Skeletal muscle tissue (tissue), 4 donors: ENCODE measurements around the gene FAM227A. TPM values are rescaled to one million over a fixed set of nuclear protein-coding genes. Genes with fewer than 3 reads are reported as not detected.
"Not testable (repeated sequence)": the region's sequence is repeated elsewhere in the genome, so short reads cannot be mapped to it uniquely, and the experiment has no call there.

Experiments
- H3K27ac ChIP-seq: one replicate; pipeline ENCODE4 v1.7.0; 2013; ENCODE audit warnings: mild to moderate bottlenecking, low read depth, low read length, inconsistent platforms
- H3K27me3 ChIP-seq, 3 donors: one replicate each; pipeline ENCODE4 v1.7.0; 2013; ENCODE audit warnings: low read length in 3 of 3; ENCODE audit not compliant: control insufficient read depth in 3 of 3, insufficient read depth in 3 of 3
- H3K36me3 ChIP-seq, 3 donors: one replicate each; pipeline ENCODE4 v1.7.0; 2013; ENCODE audit warnings: low read length in 3 of 3; ENCODE audit not compliant: control insufficient read depth in 3 of 3, insufficient read depth in 3 of 3
- H3K4me1 ChIP-seq, 3 donors: one replicate each; pipeline ENCODE4 v1.7.0; 2013; ENCODE audit warnings: low read length in 3 of 3, mild to moderate bottlenecking in 3 of 3; ENCODE audit not compliant: control insufficient read depth in 3 of 3, insufficient read depth in 3 of 3
- H3K4me3 ChIP-seq, 3 donors: one replicate each; pipeline ENCODE4 v1.7.0; 2013; ENCODE audit warnings: low read length in 3 of 3
- H3K9ac ChIP-seq, 3 donors: one replicate each; pipeline ENCODE4 v1.7.0; 2013; ENCODE audit warnings: low read length in 3 of 3, mild to moderate bottlenecking in 3 of 3, moderate library complexity in 2 of 3, low read depth in 1 of 3
- H3K9me3 ChIP-seq, 3 donors: one replicate each; pipeline ENCODE4 v1.7.0; 2013; ENCODE audit warnings: low read length in 3 of 3; ENCODE audit not compliant: control insufficient read depth in 3 of 3
- total RNA-seq: library from RNA; depleted of rRNA; stranded (reverse); fragments of >200 nt; gene quantifications from one replicate; pipeline ENCODE4 v1.2.3, GENCODE V29; 2014
- donor health status: Osteomylitis.

Gene FAM227A
- total RNA-seq, 1 donor from 2014 or later, result 0.52 TPM

DNA sequence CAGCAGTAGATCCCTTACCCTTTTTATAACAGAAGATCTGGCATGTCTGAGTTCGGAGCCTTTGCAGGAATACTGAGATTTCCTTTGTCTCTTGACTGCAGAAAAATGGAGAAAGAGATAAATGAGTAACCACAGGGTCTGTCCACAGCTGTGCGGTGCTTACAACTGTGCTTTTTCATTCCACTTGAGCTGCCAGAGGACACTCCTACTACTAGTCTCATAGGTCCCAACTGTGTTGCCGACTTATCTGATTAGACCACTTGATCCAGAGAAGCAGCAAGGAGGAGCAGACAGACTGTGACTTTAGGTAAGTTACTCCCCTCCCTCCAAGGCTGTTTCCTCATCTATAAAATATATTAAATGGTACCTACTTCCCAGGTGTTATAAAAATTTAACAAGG lies 17.5 kb downstream of the FAM227A start:
- H3K36me3 ChIP-seq, result no peaks in the 10 kb centered on the region
- H3K27ac ChIP-seq, result no peak overlapping the region
- no peak overlapping the region for H3K9ac ChIP-seq
- no peaks in the 10 kb centered on the region for H3K27me3 ChIP-seq
- no peaks in the 10 kb centered on the region for H3K4me1 ChIP-seq
- H3K9me3 ChIP-seq, result no peaks in the 10 kb centered on the region
- H3K4me3 ChIP-seq, result no peak overlapping the region

DNA sequence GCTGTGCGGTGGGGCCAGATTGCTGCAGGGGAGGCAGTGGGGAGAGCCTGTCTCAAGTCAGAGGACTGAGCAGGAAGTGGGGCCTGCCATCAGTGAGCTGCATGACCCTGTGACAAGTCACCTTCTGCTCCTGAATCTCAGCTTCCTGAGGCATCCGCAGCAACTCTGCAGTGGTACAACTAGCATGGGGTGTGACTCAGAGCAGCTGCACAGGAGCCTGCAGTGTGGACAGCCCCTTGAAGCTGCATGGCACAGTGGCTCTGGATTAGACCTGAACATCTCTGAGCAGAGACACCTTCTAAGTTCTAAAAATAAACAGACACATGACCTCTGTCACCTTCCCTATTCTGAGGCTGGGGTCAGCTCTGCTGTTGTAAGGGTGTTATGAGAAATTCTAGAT lies 18.0 kb downstream of the FAM227A start:
- Histone ChIP-seq H3K36me3 (no peaks in the 10 kb centered on the region), H3K4me1 (no peaks in the 10 kb centered on the region), H3K27me3 (no peaks in the 10 kb centered on the region), H3K27ac (no peak overlapping the region), H3K4me3 (no peak overlapping the region), H3K9me3 (no peaks in the 10 kb centered on the region), H3K9ac (no peak overlapping the region)

DNA sequence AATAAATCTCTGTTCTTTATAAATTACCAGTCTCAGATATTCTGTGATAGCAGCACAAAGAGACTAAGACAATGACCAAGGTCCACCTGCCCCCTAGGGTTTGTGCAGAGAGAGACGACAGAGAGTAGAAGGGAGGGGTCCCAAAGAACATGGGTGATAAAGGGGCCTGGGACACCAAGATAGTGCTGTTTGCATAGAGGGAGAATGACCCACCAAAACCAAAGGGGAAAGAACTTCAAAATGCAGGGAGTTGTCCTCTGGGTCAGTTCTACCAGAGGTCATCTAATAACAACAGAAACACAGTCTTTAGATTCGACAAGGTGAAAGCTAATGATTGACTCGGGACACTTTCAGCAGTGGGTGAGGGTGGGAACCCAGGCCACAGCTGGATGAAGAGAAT lies 23.7 kb downstream of the FAM227A start:
- H3K27ac ChIP-seq, result no peak overlapping the region
- H3K9me3 ChIP-seq, result no peaks in the 10 kb centered on the region
- no peak overlapping the region for H3K9ac ChIP-seq
- H3K4me3 ChIP-seq, result no peak overlapping the region
- no peaks in the 10 kb centered on the region for H3K36me3 ChIP-seq
- no peaks in the 10 kb centered on the region for H3K27me3 ChIP-seq
- no peaks in the 10 kb centered on the region for H3K4me1 ChIP-seq

DNA sequence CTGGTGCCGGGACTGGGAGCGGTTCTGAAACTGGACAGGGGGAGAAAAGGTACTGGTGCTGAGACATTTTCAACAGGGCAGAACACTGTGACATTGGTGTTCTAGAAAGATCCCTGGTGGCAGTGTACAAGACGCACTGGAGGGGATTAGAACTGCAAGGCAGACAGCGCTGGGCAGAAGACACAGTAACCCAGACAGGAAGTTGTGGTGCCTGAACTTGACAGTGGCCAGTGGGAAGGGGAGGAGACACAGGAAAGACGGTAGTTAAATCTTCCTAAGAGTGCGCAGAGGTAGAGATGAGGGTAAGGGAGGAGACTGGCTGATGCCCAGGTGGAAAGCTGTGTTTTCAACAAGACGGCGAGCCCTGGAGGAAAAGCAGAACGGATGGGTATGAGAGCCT lies 24.5 kb downstream of the FAM227A start:
- Histone ChIP-seq H3K4me3 (no peak overlapping the region), H3K27ac (no peak overlapping the region), H3K9me3 (no peaks in the 10 kb centered on the region), H3K27me3 (no peaks in the 10 kb centered on the region), H3K9ac (no peak overlapping the region), H3K4me1 (no peaks in the 10 kb centered on the region), H3K36me3 (no peaks in the 10 kb centered on the region)

DNA sequence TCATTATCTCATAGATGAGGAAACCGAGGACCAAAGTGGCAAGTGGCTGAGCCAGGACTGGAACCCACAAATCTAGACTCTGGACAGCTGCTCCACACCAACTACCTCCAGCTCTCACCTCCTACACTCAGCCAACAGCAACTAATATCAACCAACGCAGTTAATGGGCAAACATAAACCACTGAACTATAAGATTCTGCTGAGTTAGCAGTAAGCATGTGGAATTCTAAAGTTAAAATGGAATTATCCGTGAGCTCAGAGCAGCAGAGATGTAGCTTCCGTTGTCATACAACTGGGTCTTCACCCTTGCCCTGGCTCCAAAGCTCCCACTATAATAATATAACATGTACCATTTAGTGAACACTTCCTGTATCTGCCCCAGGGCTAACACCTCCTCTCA lies 27.1 kb downstream of the FAM227A start:
- H3K4me1 ChIP-seq, result no peaks in the 10 kb centered on the region
- no peak overlapping the region for H3K4me3 ChIP-seq
- H3K27ac ChIP-seq, result no peak overlapping the region
- H3K9me3 ChIP-seq, result no peaks in the 10 kb centered on the region
- H3K36me3 ChIP-seq, result no peaks in the 10 kb centered on the region
- H3K27me3 ChIP-seq, result no peaks in the 10 kb centered on the region
- H3K9ac ChIP-seq, result no peak overlapping the region

DNA sequence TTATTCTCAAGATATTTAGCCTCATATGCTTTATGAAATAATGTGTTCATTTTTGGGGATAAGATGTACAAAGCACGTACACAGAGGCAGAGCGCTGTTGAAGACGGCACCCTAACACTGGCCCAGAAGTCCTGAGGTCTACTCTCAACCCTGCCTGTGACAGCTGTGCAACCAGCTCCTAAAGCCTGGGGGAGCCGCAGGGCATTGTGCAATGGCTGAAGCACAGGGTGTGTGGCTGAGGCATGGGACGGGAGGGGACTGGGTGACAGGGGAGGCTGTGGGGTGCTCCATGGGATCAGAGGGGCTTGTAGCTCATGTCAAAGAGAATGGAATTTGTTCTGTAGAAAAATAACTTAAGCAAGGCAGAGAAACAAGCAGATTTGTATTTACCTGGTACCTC lies 27.7 kb downstream of the FAM227A start:
- Histone ChIP-seq H3K9ac (no peak overlapping the region), H3K27ac (no peak overlapping the region), H3K4me3 (no peak overlapping the region), H3K27me3 (no peaks in the 10 kb centered on the region), H3K4me1 (no peaks in the 10 kb centered on the region), H3K36me3 (no peaks in the 10 kb centered on the region), H3K9me3 (no peaks in the 10 kb centered on the region)

DNA sequence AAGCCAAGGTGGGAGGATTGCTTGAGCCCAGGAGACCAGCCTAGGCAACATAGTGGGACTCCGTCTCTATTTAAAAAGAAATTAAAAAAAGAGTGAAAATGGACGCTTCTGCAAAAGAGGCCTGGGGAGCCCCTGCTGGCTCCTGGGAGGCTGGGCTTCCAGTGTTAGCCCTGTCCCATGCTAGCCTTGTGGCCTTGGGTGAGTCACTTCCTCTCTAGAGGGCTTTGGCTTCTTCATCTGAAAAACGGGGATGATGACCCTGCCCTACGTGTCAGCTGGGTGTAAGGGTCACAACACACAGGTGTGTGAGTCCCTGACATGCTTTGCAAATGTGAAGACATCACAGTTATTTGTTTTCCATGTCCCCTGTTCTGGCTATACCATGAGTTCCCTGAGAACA lies 32.8 kb downstream of the FAM227A start:
- Histone ChIP-seq H3K36me3 (no peaks in the 10 kb centered on the region), H3K9me3 (no peaks in the 10 kb centered on the region), H3K4me1 (no peaks in the 10 kb centered on the region), H3K27me3 (no peaks in the 10 kb centered on the region), H3K27ac (no peak overlapping the region), H3K9ac (no peak overlapping the region), H3K4me3 (no peak overlapping the region)

DNA sequence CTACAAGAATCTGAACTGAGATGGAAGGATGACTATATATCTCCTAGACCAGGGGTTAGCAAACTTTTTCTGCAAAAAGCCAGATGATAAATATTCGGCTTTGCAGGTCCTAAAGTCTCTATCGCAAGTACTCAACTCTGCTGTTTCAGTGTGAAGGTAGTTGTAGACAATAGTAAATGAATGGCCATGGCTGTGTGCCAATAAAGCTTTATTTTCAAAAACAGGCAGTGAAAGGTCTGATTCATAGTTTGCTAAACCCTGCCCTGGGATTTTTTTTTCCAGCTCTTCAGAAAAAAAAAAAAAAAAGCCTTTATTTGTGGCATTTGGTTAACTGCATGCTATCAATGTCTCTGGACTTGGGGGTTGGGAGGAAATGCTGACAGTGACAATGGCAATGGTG lies 37.5 kb downstream of the FAM227A start:
- Histone ChIP-seq H3K9me3 (no peaks in the 10 kb centered on the region), H3K4me1 (peaks cover 0 to 9% (median 3%) of the 10 kb centered on the region in 3 donors), H3K36me3 (no peaks in the 10 kb centered on the region), H3K4me3 (no peak overlapping the region), H3K27ac (no peak overlapping the region), H3K27me3 (no peaks in the 10 kb centered on the region), H3K9ac (no peak overlapping the region)

DNA sequence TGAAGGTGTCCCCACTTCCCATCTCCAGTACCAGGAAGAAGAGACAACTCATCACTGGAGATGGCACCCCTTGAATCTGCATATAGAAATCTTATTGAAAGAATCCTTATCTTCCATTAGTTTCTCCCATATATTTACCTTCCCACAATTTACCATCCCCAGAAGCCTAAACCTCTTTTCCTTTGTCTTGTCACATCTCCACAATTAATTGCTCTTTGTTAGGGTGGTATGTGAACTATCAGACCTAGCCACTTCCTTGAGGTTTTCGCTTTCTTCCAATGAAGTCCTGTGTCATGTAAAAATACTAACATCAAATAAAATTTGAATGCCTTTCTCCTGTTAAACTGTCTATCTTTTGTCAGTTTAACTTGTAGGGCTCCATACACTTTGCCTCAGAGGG lies 37.9 kb downstream of the FAM227A start:
- Histone ChIP-seq H3K27me3 (no peaks in the 10 kb centered on the region), H3K9ac (no peak overlapping the region), H3K36me3 (no peaks in the 10 kb centered on the region), H3K27ac (no peak overlapping the region), H3K4me3 (no peak overlapping the region), H3K4me1 (peaks cover 0 to 9% (median 3%) of the 10 kb centered on the region in 3 donors), H3K9me3 (no peaks in the 10 kb centered on the region)

DNA sequence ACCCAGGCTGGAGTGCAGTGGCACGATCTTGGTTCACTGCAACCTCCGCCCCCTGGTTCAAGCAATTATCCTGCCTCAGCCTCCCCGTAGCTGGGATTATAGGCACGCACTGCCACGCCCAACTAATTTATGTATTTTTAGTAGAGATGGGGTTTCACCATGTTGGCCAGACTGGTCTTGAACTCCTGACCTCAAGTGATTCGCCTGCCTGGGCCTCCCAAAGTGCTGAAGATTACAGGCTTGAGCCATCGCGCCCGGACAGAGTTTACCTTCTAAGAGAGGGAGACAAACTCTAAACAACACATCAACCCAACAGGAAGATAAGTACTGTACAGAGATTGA lies 41.2 kb downstream of the FAM227A start:
- not testable (repeated sequence) for H3K4me3 ChIP-seq, H3K27ac ChIP-seq, H3K36me3 ChIP-seq, H3K4me1 ChIP-seq, H3K27me3 ChIP-seq, H3K9ac ChIP-seq, H3K9me3 ChIP-seq
